ENCODE results near the gene NFE2L2. TPM values are rescaled to one million over a fixed set of nuclear protein-coding genes. Genes with fewer than 3 reads are reported as not detected.

Gene NFE2L2
- total RNA-seq, 1 experiment from 2014 or later = 80.0 TPM

DNA sequence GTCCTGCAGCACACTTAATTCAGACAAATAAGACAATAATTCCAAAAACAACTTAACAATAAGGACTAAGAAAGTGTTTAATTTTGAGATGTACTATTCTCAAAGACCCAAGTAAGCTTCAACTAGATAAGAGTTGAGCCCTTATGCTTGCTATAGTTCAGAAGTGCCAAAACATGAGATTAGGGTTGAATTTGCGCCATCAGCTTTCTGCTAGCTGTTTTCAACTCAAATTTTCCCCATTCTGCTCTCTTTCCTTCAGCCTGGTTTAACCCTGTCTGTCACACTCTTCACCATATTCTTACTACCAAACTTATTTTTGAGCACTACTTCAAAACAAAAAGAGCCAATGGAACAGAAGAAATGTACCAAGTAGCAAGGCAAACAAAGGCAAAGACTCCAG lies 4.1 kb downstream of the NFE2L2 start:
- ChIA-PET POLR2A (ENCODE audit: low non-redundant PET) (no interaction called here), CTCF (no interaction called here)
- Histone ChIP-seq H3K27ac (ENCODE audit: low read depth, low read length, poor library complexity, severe bottlenecking) (no peak overlapping the region), H3K4me1 (ENCODE audit: insufficient read depth, low read length, poor library complexity, severe bottlenecking) (peaks cover 25% of the 10 kb centered on the region), H3K4me3 (ENCODE audit: low read depth, low read length, poor library complexity, severe bottlenecking) (no peak overlapping the region), H3K9me3 (ENCODE audit: low read depth, low read length, poor library complexity, severe bottlenecking) (no peaks in the 10 kb centered on the region), H3K27me3 (replicated peaks; ENCODE audit: insufficient read depth, low read depth, low read length, poor library complexity) (no peaks in the 10 kb centered on the region), H3K36me3 (ENCODE audit: insufficient read depth, low read length, poor library complexity, severe bottlenecking) (peaks cover 11% of the 10 kb centered on the region)
- DNase-seq (ENCODE audit: low spot score) = no peak
- no TSS peak for BruUV-seq (replicated peaks)
- intact Hi-C loops (cut with micrococcal nuclease; ENCODE audit: unreplicated experiment) = loop anchor here (5.0 to 10.0 kb wide), 2 partner anchors 72 to 96 kb away; no protein-coding TSS in a partner anchor
- TF ChIP-seq, protein P1, sequence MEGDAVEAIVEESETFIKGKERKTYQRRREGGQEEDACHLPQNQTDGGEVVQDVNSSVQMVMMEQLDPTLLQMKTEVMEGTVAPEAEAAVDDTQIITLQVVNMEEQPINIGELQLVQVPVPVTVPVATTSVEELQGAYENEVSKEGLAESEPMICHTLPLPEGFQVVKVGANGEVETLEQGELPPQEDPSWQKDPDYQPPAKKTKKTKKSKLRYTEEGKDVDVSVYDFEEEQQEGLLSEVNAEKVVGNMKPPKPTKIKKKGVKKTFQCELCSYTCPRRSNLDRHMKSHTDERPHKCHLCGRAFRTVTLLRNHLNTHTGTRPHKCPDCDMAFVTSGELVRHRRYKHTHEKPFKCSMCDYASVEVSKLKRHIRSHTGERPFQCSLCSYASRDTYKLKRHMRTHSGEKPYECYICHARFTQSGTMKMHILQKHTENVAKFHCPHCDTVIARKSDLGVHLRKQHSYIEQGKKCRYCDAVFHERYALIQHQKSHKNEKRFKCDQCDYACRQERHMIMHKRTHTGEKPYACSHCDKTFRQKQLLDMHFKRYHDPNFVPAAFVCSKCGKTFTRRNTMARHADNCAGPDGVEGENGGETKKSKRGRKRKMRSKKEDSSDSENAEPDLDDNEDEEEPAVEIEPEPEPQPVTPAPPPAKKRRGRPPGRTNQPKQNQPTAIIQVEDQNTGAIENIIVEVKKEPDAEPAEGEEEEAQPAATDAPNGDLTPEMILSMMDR (conservative IDR thresholded peaks at IDR 0.05; ENCODE audit: low read depth, low read length) = no peak
- no peak for TF ChIP-seq EZH2 (IDR thresholded peaks at IDR 0.05; ENCODE audit: borderline replicate concordance, low read depth, low read length, poor library complexity, severe bottlenecking)

DNA sequence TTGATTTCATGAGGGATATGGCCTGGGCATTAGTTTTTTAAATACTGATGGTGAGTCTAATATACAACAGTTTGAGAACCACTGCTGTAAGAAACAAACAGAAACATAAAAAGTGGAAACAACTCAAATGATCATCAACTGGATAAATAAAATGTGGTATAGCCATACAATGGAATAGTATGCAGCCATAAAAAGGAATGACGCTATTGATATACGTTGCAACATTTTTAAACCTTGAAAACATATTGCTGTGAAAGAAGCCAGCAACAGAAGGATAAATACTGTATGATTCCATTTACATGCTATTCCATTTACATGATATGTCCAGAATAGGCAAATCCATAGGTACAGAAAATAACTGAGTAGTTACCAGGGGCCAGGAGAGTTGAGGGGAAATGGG lies 6.5 kb downstream of the NFE2L2 start:
- H3K27ac ChIP-seq (ENCODE audit: low read depth, low read length, poor library complexity, severe bottlenecking) = no peak overlapping the region
- peaks cover 36% of the 10 kb centered on the region for H3K4me1 ChIP-seq (ENCODE audit: insufficient read depth, low read length, poor library complexity, severe bottlenecking)
- H3K36me3 ChIP-seq (ENCODE audit: insufficient read depth, low read length, poor library complexity, severe bottlenecking) = peaks cover 11% of the 10 kb centered on the region
- POLR2A ChIA-PET (ENCODE audit: low non-redundant PET) = no interaction called here
- CTCF ChIA-PET = no interaction called here
- H3K4me3 ChIP-seq (ENCODE audit: low read depth, low read length, poor library complexity, severe bottlenecking) = no peak overlapping the region
- no peaks in the 10 kb centered on the region for H3K27me3 ChIP-seq (replicated peaks; ENCODE audit: insufficient read depth, low read depth, low read length, poor library complexity)
- TF ChIP-seq, protein P1 (conservative IDR thresholded peaks at IDR 0.05; ENCODE audit: low read depth, low read length) = no peak
- no peak for TF ChIP-seq EZH2 (IDR thresholded peaks at IDR 0.05; ENCODE audit: borderline replicate concordance, low read depth, low read length, poor library complexity, severe bottlenecking)
- H3K9me3 ChIP-seq (ENCODE audit: low read depth, low read length, poor library complexity, severe bottlenecking) = no peaks in the 10 kb centered on the region
- BruUV-seq (replicated peaks) = no TSS peak
- no peak for DNase-seq (ENCODE audit: low spot score)
- intact Hi-C loops (cut with micrococcal nuclease; ENCODE audit: unreplicated experiment) = no loop called here

DNA sequence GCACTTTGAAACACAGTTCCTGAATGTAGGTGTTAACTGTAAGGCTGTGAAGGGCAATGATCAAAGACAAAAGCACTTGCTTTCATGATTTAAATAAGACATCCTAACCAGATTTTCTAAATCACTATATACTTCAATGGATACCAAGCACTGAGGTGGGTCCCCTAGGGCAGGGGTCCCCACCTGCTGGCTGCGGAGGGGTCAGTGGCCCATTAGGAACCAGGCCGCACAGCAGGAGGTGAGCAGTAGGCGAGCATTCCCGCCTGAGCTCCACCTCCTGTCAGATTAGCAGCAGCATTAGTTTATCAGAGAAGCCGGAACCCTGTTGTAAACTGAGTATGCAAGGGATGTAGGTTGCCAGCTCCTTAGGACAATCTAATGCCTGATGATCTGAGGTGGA lies 7.1 kb downstream of the NFE2L2 start:
- BruUV-seq (replicated peaks) = no TSS peak
- ChIA-PET POLR2A (ENCODE audit: low non-redundant PET) (no interaction called here), CTCF (no interaction called here)
- Histone ChIP-seq H3K27ac (ENCODE audit: low read depth, low read length, poor library complexity, severe bottlenecking) (no peak overlapping the region), H3K9me3 (ENCODE audit: low read depth, low read length, poor library complexity, severe bottlenecking) (no peaks in the 10 kb centered on the region), H3K4me1 (ENCODE audit: insufficient read depth, low read length, poor library complexity, severe bottlenecking) (peaks cover 42% of the 10 kb centered on the region), H3K4me3 (ENCODE audit: low read depth, low read length, poor library complexity, severe bottlenecking) (no peak overlapping the region), H3K27me3 (replicated peaks; ENCODE audit: insufficient read depth, low read depth, low read length, poor library complexity) (no peaks in the 10 kb centered on the region), H3K36me3 (ENCODE audit: insufficient read depth, low read length, poor library complexity, severe bottlenecking) (peaks cover 11% of the 10 kb centered on the region)
- DNase-seq (ENCODE audit: low spot score) = no peak
- no peak for TF ChIP-seq EZH2 (IDR thresholded peaks at IDR 0.05; ENCODE audit: borderline replicate concordance, low read depth, low read length, poor library complexity, severe bottlenecking)
- TF ChIP-seq, protein P1 (conservative IDR thresholded peaks at IDR 0.05; ENCODE audit: low read depth, low read length) = no peak
- intact Hi-C loops (cut with micrococcal nuclease; ENCODE audit: unreplicated experiment) = no loop called here

Measured in A673 (cell line).